ENCODE measurements around the gene AGBL1. TPM values are rescaled to one million over a fixed set of nuclear protein-coding genes. Genes with fewer than 3 reads are reported as not detected.

AGBL1 gene
- polyA plus RNA-seq, 1 donor (not counting 4 experiments of a cell fraction or from before 2014, with no cell fraction given) = not detected

DNA sequence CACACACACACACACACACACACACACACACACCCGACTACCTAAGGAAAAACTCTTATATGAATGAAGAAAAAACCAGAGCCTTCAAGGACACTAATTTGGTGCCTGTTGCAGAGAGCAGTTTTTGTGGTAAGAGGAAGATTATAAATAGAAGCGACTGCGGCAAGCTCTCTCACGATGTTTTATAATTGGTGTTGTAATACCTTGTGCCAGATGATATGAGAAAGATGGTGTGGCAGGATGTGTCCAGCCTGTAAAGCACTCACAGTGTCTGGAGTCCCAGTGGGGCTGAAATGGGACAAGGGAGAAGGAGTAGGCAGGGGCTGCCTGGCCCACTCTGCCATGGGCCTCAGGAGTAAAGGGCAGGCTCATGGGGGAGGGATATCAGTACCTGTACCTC lies 839.9 kb downstream of the AGBL1 start:
- Histone ChIP-seq H3K79me2 (ENCODE audit: control insufficient read depth, insufficient read depth, low read length) (no peaks in the 10 kb centered on the region), H4K20me1 (ENCODE audit: control insufficient read depth, extremely low read depth, insufficient read depth, low read length) (no peaks in the 10 kb centered on the region), H2AFZ (ENCODE audit: control insufficient read depth, low read length) (no peak overlapping the region), H3K9me1 (ENCODE audit: control insufficient read depth, extremely low read depth, insufficient read depth, low read length) (no peaks in the 10 kb centered on the region), H3K4me3 (ENCODE audit: control insufficient read depth in 2 of 3, extremely low read depth in 1 of 3, insufficient read depth in 2 of 3, low read depth in 1 of 3, low read length in 3 of 3) (no peak overlapping the region), H3K27ac (ENCODE audit: control insufficient read depth, insufficient read depth, low read length) (no peak overlapping the region), H3K4me2 (ENCODE audit: control insufficient read depth, extremely low read depth, insufficient read depth, low read depth, low read length) (no peak overlapping the region), H3K9me3 (ENCODE audit: control insufficient read depth, low read depth, low read length) (no peaks in the 10 kb centered on the region), H3K4me1 (ENCODE audit: control insufficient read depth, extremely low read depth, insufficient read depth, low read length) (no peaks in the 10 kb centered on the region), H3K27me3 (ENCODE audit: control insufficient read depth, extremely low read depth, insufficient read depth, low read length) (no peaks in the 10 kb centered on the region), H3K9ac (ENCODE audit: control insufficient read depth, extremely low read depth, insufficient read depth, low read length) (no peak overlapping the region), H3K36me3 (ENCODE audit: control insufficient read depth in 2 of 2, extremely low read depth in 1 of 2, insufficient read depth in 2 of 2, low read length in 2 of 2) (no peaks in the 10 kb centered on the region)
- dilution Hi-C loops (cut with MboI; ENCODE audit: extremely low pct_ligation_motif_present, low sequenced_read_pairs) = no loop called here
- no peak for FAIRE-seq
- no peak for DNase-seq (ENCODE audit: low read depth, low spot score)
- no peak for TF ChIP-seq EZH2 (IDR thresholded peaks at IDR 0.05; ENCODE audit: low read length)
- TF ChIP-seq, protein P1, sequence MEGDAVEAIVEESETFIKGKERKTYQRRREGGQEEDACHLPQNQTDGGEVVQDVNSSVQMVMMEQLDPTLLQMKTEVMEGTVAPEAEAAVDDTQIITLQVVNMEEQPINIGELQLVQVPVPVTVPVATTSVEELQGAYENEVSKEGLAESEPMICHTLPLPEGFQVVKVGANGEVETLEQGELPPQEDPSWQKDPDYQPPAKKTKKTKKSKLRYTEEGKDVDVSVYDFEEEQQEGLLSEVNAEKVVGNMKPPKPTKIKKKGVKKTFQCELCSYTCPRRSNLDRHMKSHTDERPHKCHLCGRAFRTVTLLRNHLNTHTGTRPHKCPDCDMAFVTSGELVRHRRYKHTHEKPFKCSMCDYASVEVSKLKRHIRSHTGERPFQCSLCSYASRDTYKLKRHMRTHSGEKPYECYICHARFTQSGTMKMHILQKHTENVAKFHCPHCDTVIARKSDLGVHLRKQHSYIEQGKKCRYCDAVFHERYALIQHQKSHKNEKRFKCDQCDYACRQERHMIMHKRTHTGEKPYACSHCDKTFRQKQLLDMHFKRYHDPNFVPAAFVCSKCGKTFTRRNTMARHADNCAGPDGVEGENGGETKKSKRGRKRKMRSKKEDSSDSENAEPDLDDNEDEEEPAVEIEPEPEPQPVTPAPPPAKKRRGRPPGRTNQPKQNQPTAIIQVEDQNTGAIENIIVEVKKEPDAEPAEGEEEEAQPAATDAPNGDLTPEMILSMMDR (optimal IDR thresholded peaks at IDR 0.05 in 1 of 3, IDR thresholded peaks at IDR 0.05 in 1 of 3, conservative IDR thresholded peaks at IDR 0.05 in 1 of 3; ENCODE audit: extremely low read depth in 1 of 3, insufficient read depth in 2 of 3, low read length in 3 of 3) = no peak

DNA sequence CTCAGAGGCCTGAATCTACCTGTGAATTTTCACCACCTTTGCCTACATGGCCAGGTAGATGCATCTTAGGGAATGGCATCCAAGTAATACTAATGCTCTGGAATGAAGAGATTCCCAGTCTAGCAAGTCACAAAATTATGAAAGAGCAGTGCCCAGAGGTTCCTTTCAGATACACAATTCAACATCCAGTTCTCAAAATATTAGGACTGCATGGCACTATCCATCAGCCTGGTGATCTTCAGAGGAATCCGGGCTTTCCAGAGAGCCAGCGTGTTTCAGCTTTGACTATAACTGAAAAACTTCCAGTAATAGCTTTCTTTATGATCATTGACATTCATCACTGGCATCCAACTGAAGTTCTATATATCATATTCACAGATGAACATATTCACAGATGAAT lies 849.8 kb downstream of the AGBL1 start:
- no peak overlapping the region for H3K27ac ChIP-seq (ENCODE audit: control insufficient read depth, insufficient read depth, low read length)
- H3K9ac ChIP-seq (ENCODE audit: control insufficient read depth, extremely low read depth, insufficient read depth, low read length) = no peak overlapping the region
- FAIRE-seq = no peak

More for the DNA sequence above, 849.8 kb downstream of the AGBL1 start:
- Histone ChIP-seq H3K36me3 (ENCODE audit: control insufficient read depth in 2 of 2, extremely low read depth in 1 of 2, insufficient read depth in 2 of 2, low read length in 2 of 2) (no peaks in the 10 kb centered on the region), H4K20me1 (ENCODE audit: control insufficient read depth, extremely low read depth, insufficient read depth, low read length) (no peaks in the 10 kb centered on the region), H3K4me3 (ENCODE audit: control insufficient read depth in 2 of 3, extremely low read depth in 1 of 3, insufficient read depth in 2 of 3, low read depth in 1 of 3, low read length in 3 of 3) (no peak overlapping the region), H2AFZ (ENCODE audit: control insufficient read depth, low read length) (no peak overlapping the region), H3K27me3 (ENCODE audit: control insufficient read depth, extremely low read depth, insufficient read depth, low read length) (no peaks in the 10 kb centered on the region), H3K4me2 (ENCODE audit: control insufficient read depth, extremely low read depth, insufficient read depth, low read depth, low read length) (no peak overlapping the region), H3K9me3 (ENCODE audit: control insufficient read depth, low read depth, low read length) (no peaks in the 10 kb centered on the region), H3K79me2 (ENCODE audit: control insufficient read depth, insufficient read depth, low read length) (no peaks in the 10 kb centered on the region), H3K9me1 (ENCODE audit: control insufficient read depth, extremely low read depth, insufficient read depth, low read length) (no peaks in the 10 kb centered on the region), H3K4me1 (ENCODE audit: control insufficient read depth, extremely low read depth, insufficient read depth, low read length) (no peaks in the 10 kb centered on the region)
- no peak for DNase-seq (ENCODE audit: low read depth, low spot score)
- dilution Hi-C loops (cut with MboI; ENCODE audit: extremely low pct_ligation_motif_present, low sequenced_read_pairs) = no loop called here
- TF ChIP-seq, protein P1 (optimal IDR thresholded peaks at IDR 0.05 in 1 of 3, IDR thresholded peaks at IDR 0.05 in 1 of 3, conservative IDR thresholded peaks at IDR 0.05 in 1 of 3; ENCODE audit: extremely low read depth in 1 of 3, insufficient read depth in 2 of 3, low read length in 3 of 3) = no peak
- TF ChIP-seq EZH2 (IDR thresholded peaks at IDR 0.05; ENCODE audit: low read length) = no peak
